HG03354 (cell line): Measurements from ENCODE around the gene CCDC7.
"Not testable (repeated sequence)": the region's sequence is repeated elsewhere in the genome, so short reads cannot be mapped to it uniquely, and the experiment has no call there.

Experiments
- ATAC-seq: cut with Tn5 transposase; IDR thresholded peaks from one replicate; pipeline ENCODE4 v1.9.1; 2021; ENCODE audit warnings: mild to moderate bottlenecking; ENCODE audit not compliant: unreplicated experiment, poor library complexity, severe bottlenecking

Gene CCDC7

DNA sequence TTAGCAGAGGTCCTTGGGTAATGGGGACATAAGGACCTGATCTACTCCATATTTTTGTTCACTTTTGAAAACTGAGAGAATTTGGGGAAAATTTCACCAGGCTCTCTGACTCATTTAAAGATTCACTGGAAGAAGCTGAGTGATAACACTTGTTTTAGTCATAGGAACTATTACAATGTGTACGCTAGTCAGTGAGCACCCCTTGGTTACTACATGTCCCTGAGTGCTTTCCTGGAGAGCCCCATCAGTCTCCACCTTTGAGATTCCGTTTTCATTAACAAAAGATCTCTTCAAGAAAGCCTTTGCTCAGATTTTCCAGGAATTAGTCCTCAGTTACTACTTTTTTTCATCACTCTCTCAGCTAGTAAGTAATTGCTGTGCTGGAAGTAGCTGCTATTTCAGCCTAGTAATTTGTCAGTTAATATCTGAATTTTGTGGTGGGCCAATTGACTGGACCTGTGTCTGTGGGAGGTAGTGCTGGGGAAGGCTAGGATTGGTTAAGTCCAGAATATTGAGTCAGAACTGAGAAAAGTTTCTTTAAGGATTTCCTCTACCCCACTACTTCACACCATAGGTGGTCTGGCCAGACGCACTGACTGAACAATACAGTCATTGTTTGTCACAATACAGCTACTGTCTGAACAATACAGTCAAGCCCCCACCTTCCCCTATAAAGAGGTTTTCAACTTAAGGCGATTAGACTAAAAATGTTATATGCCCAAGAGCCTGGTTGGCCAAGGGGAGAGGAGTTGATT is 235.0 kb downstream of the CCDC7 start:
- no peak for ATAC-seq

DNA sequence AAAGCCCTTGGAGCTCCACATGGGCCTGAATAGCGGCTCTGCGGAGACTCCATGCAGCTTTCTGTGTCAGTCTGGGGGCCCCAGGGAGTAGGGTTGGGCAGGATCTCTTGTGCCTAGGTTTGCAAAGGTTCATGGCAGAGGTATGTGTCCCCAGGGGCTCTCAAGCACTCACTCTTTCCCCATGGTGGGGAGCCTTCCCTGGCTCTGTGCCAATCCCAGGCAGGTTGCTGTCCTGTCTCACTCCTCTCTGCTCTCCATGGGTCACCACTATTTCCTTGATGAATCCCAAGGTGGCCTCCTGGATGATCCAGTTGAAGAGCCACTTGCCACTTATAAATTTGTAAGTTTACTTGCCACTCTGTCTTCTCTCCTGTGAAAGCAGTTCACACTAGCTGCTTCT is 238.4 kb downstream of the CCDC7 start:
- no peak for ATAC-seq

DNA sequence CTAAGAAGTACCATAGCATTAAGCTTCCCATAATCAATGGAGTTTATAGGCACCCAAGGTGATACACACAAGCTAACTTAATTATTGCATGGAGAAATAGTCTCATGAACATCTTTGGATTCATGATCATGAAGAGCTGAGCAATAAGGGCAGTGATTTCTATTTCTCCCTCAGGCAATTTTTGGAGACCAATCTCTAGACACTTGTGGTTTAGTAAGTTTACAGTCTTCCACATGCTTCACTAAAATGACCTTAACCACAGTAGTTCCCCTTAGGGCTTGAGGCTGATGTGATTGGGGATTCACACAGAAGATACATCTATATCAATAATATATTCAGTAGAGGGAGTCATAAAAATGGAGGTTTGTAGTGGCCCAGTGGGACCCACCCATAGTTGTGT is 241.2 kb downstream of the CCDC7 start:
- no peak for ATAC-seq

DNA sequence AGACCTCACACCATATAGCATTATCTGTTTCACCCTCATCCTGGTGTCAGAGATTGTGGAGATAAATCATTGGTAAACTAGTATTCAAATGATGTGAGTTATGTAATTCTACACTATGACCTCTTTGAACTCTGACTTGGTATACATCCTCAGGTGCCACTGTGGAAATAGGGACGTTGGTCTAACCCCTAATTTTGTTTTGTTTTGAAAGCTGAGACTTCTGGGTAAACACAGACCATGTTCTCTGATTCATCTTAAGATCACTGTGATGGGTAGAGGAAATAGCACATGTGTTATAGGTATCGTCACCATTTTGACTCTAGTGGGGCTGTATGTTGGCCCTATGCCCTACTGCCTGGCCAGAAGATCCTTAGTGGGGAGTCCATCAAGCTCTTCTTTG is 241.6 kb downstream of the CCDC7 start:
- no peak for ATAC-seq

DNA sequence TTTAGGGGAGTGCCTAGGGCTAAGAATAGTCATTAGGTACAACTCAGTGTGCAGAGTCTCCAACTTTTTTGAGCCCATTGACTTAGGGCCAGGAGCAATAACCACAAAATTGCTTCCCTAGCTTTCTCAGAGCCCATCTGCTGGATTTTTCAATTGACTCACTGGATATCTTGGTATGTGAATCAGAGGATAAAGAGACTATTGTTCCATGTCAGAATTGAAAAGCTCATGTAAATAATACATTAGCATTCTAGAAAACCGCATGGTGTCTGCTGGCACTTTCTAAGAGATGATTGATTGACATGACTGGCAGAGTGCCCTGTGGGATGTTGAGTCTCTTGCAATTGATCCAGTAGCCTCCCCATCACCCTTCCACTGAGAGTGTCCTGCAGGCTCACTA is 246.2 kb downstream of the CCDC7 start:
- no peak for ATAC-seq

DNA sequence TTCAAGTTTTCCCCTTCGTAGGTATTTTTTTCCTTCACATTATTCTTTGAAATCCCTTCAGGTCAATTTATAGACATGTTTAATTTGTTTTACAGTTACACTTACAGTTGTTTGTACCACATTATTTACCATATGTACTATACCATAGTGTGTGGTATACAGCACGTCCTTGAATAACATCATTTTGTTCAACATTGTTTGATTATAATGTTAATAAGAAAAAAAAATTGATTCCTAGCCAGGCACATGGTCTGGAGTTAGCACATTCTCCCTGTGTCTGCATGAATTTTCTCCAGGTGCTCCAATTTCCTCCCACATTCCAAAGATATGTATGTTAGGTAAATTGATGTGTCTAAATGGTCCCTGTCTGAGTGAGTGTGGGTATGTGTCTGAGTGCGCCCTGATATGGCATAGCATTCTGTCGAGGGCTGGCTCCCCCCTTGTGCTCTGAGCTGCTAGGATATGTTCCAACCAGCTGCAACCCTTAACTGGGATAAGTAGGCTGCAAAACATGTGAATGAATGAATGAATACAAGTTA is 247.6 kb downstream of the CCDC7 start:
- ATAC-seq, result no peak

DNA sequence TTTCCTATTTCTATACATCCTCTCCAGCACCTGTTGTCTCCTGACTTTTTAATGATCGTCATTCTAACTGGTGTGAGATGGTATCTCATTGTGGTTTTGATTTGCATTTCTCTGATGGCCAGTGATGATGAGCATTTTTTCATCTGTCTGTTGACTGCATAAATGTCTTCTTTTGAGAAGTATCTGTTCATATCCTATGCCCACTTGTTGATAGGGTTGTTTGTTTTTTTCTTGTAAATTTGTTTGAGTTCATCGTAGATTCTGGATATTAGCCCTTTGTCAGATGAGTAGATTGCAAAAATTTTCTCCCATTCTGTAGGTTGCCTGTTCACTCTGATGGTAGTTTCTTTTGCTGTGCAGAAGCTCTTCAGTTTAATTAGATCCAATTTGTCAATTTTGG is 253.7 kb downstream of the CCDC7 start:
- not testable (repeated sequence) for ATAC-seq

DNA sequence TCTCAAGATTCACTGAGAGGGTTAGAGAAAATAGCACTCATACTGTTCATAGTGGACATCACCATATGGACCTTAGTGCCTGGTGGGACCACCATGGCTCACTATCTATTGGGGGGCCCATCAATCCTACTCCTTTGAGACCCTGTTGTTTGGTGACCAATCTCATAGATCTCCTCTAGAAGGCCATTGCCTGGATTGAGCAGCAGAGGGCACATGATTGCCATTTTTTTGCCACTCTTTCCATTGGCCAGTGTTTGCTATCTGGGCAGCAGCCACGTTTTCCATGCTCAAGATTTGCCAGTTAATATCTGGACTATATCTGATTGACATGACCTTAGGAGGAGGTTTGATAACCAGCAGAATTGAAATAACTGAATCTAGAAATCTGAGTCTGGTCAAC is 267.6 kb downstream of the CCDC7 start:
- ATAC-seq, result no peak

DNA sequence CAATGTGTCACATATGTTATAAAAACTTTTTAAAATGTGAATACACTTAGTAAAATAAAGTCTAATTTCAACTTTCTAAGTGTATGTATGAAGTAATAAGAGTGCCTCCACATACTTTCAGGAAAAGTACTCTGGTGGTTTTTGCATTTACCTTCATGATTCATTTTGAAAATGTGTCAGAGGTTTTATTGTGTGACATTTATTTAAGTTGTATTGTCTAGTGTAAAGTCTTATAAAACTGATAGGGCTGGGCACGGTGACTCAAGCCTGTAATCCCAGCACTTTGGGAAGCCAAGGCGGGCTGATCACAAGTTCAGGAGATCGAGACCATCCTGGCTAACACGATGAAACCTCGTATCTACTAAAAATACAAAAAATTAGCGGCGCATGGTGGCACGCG is 285.6 kb downstream of the CCDC7 start:
- no peak for ATAC-seq

DNA sequence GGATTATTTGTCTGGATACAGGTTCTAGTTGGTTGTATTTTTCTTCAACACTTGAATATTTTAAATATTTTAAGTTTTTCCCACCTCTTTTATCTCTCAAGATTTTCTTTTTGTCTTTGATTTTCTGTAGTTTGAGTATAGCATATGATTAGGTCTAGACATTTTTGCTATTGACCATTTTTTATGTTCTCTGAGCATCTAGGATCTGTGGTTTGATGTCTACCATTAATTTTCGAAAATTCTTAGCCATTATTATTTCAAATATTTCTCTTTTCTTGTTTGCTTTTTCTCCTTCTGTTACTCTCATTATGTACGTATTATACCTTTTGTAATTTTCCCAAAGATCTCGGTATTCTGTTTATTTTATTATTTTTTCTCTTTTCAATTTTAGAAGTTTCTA is 293.0 kb downstream of the CCDC7 start:
- no peak for ATAC-seq

DNA sequence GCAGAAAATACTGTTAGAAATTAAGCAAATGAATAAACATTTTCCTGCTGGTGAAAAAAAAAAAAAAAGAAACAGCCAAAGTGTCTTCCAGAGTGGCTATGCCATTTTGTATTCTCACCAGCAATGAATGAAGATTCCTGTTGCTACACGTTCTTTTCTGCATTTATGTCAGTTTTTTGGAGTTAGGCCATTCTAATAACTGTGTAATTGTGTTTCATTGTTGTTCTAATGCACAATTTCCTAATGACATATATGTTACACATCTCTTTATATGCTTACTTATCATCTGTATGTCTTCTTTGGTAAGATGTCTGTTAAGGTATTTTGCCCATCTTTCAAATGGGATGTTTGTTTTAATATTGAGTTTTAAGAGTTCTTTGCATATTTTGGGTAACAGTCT is 298.4 kb downstream of the CCDC7 start:
- ATAC-seq, result no peak

DNA sequence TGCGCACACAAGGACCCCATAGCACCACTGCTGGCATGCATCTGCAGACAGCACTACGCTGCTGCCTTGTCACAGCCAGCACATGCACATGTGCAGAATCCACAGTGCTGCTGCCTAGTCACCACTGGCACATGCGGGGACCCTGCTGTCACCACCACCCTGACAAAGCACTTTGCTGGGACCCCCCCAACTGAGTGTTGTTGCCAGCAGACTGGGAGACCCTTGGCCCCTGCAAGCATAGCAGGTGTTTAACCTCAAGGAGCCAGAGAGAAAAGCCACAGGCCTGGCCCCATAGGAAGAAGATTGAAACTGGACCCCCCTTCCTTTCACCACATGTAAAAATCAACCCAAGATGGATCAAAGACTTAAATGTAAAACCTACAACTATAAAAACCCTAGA is 300.9 kb downstream of the CCDC7 start:
- no peak for ATAC-seq

DNA sequence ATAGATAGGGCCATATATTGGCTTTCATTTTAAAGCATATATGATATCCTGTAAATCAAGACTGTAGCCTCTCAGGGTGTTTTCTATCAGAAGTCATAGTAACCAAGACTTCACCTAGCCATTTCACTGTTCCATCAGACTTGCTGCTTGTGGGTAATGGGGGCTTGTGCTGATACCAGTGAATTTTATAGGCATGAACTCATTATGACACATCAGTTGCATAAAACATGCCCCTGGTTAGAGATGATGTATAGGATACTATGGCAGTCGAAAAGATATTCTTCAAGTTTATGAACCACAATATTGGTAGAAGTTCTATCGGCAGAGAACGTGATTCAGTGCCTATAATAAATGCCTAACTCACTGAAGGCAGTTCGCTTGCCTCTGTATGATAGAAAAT is 305.6 kb downstream of the CCDC7 start:
- no peak for ATAC-seq

DNA sequence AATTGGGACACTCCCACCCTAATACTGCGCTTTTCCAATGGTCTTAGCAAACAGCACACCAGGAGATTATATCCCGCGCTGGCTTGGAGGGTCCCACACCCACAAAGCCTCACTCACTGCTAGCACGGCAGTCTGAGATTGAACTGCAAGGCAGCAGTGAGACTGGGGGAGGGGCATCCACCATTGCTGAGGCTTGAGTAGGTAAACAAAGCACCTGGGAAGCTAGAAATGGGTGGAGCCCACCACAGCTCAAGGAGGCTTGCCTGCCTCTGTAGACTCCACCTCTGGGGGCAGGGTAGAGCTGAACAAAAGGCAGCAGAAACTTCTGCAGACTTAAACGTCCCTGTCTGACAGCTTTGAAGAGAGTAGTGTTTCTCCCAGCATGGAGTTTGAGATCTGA is 309.0 kb downstream of the CCDC7 start:
- not testable (repeated sequence) for ATAC-seq

DNA sequence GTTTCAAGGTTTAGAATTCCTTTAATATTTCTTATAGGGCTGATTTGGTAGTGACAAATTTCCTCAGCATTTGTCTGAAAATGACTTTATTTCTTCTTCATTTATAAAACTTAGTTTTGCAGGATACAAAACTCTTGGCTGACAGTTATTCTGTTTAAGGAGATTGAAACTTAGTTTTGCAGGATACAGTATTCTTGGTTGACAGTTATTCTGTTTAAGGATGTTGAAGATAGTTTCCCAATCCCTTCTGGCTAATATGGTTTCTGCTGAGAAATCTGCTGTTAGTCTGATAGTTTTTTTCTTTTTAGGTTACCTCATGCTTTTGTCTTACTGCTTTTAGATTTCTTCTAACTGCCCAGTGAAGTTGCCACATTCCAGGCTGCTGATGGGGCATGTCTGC is 325.3 kb downstream of the CCDC7 start:
- ATAC-seq, result no peak

DNA sequence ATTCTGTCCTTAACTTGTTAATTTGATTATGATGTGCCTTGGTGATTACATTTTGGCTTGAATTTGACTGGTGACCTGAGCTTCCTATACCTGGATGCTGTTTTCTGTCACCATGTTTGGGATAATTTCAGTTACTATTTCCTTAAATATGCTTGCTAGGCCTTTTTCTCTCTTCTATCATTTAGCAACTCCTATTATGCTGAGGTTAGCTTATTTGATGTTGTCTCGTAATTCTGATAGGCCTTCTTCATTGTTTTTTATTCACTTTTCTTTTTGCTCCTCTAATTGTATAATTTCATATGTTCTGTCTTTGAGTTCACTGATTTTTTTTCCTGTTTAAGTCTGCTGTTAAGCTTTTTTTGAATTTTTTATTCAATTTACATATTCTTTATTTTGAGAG is 327.2 kb downstream of the CCDC7 start:
- ATAC-seq, result no peak

DNA sequence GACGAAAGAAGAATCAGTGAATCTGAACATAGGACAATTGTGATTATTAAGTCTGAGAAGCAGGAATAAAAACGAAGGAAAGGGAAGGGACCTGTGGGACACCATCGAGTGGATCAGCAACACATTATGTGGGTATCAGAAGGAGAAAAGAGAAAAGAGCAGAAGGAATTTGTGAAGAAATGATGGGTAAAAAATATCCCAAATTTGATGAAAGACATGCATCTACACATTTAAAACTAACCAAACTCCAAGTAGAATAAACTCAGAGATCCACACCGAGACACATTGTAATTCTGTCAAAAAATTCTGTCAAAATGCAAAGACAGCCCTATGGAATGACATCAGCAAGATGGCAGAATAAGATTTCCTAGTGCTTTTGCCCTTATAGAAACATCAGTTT is 341.0 kb downstream of the CCDC7 start:
- ATAC-seq, result no peak

DNA sequence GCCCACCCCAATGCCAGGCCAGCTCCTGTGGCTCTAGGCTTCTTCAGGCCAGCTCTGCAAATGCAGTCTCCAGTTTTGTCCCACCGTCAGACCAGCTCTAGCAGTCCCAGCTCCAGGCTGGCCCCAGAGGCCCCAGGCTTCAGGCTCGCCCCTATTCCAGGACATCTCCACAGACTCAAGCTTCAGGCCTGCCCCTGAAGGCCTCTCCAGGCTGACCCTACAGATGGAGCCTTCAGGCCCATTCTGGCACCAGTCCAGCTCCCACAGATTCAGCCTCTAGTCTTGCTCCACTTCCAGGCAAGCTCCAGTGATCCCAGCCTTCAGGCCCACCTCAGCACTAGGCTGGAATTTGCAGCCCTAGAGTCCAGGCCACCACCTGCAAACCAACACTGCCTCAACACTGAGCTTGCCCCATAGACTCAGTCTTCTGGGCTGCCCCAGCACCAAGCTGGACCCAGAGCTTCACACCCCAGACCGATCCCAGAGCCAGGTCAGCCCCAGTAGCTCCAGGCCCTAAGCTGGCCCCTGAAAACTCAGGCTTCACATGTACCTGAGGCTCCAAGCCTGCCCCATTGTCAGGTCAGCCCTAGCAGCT is 341.8 kb downstream of the CCDC7 start:
- ATAC-seq, result no peak

DNA sequence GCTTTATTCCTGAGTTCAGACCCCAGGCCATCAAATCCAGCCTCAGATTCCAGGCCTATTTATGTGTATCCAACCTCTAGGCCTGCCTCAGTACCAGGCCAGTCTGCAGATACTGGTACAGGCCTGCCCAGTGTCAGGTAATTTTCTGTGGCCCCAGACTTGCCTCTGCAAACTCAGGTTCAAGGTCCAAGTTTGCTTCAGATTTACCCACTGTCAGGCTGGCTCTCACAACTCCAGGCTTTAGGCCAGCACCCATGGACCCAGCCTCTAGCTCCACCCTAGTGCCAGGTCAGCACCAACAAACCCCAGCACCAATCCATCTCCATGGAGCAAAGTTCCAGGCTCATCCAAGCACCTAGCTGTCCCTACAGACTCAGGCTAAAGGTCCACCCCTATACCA is 342.4 kb downstream of the CCDC7 start:
- no peak for ATAC-seq

DNA sequence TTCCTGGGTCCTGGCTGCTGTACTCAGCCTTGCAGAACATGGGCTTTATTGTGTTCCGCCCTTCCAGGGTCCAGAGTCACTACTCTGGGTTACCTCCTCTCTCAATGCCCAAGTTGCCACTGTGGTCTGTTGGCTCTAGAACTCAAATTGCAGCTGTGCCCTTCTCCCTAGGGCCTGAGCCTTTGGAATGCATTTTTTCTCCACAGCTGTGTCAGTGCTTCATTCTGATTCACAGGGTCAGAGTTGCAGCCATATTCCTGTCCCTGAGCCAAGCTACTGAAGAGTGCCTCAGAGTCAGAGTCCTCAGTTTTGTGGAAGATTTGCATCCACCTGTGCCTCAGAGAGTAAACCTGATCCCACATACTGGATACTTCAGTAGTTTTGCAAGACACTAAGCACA is 344.5 kb downstream of the CCDC7 start:
- ATAC-seq, result no peak

DNA sequence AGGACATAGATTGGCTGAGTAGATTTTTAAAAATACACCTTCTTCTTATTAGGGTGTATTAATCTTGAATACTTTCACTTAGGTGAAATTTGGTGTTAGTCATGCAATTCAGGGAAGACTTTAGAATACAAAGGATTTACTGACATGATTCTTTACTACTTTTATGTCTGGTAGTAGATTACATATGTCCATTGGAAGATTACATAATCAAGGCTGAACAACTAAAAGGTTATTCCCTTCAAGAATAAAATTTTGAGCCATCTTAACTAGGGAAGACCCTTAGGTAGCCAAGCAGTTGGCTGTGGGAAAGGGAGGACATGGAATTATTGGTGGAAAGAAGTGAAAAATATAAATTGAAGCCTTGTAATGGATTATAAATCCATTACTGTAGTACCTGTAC is 347.1 kb downstream of the CCDC7 start:
- ATAC-seq, result no peak
